ENCODE data around the gene KRTAP5-3. TPM values are rescaled to one million over a fixed set of nuclear protein-coding genes. Genes with fewer than 3 reads are reported as not detected.
"Not testable (repeated sequence)": the region's sequence is repeated elsewhere in the genome, so short reads cannot be mapped to it uniquely, and the experiment has no call there.

Gene KRTAP5-3
- total RNA-seq, 1 experiment from 2014 or later: not detected

DNA sequence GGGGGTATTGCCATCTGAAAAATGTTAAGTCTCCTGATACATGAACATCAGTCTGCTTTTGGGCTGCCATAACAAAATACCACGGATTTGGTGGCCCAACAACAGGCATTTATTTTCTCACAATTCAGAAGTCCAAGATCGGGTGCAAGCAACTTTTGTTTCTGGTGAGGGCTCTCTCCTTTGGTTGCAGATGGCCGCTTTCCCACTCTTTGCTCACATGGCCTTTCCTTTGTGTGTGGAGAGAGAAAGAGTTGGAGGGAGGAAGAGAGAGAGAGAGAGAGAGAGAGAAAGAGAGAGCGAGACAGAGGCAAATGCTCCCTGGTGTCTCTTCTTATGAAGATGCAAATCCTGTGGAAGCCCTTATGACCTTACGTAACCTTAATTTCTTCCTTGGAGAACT lies 7.6 kb downstream of the KRTAP5-3 start:
- DNase-seq: no peak
- Histone ChIP-seq H3K4me1 (replicated peaks; ENCODE audit: insufficient read depth) (no peaks in the 10 kb centered on the region), H3K79me2 (ENCODE audit: low read depth) (no peaks in the 10 kb centered on the region), H3F3A (ENCODE audit: insufficient read depth, low read depth) (no peaks in the 10 kb centered on the region), H4K20me1 (ENCODE audit: insufficient read depth) (no peaks in the 10 kb centered on the region), H3K27ac (no peak overlapping the region), H3K4me3 (no peak overlapping the region), H2AFZ (no peak overlapping the region), H3K9me2 (ENCODE audit: insufficient read depth) (no peaks in the 10 kb centered on the region), H3K27me3 (ENCODE audit: insufficient read depth, low read depth) (peaks cover 30% of the 10 kb centered on the region), H3K4me2 (no peak overlapping the region), H3K9me3 (ENCODE audit: insufficient read depth, low read depth) (no peaks in the 10 kb centered on the region), H3K36me3 (ENCODE audit: low read depth) (no peaks in the 10 kb centered on the region)
- ChIA-PET CTCF (no interaction called here), POLR2A (ENCODE audit: unreplicated experiment) (no interaction called here)
- TF ChIP-seq, protein P1, sequence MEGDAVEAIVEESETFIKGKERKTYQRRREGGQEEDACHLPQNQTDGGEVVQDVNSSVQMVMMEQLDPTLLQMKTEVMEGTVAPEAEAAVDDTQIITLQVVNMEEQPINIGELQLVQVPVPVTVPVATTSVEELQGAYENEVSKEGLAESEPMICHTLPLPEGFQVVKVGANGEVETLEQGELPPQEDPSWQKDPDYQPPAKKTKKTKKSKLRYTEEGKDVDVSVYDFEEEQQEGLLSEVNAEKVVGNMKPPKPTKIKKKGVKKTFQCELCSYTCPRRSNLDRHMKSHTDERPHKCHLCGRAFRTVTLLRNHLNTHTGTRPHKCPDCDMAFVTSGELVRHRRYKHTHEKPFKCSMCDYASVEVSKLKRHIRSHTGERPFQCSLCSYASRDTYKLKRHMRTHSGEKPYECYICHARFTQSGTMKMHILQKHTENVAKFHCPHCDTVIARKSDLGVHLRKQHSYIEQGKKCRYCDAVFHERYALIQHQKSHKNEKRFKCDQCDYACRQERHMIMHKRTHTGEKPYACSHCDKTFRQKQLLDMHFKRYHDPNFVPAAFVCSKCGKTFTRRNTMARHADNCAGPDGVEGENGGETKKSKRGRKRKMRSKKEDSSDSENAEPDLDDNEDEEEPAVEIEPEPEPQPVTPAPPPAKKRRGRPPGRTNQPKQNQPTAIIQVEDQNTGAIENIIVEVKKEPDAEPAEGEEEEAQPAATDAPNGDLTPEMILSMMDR (conservative IDR thresholded peaks at IDR 0.05): no peak
- no peak for TF ChIP-seq EZH2 (IDR thresholded peaks at IDR 0.05; ENCODE audit: low read depth)
- intact Hi-C loops (cut with micrococcal nuclease; ENCODE audit: unreplicated experiment): no loop called here
- BruUV-seq (replicated peaks): no TSS peak

DNA sequence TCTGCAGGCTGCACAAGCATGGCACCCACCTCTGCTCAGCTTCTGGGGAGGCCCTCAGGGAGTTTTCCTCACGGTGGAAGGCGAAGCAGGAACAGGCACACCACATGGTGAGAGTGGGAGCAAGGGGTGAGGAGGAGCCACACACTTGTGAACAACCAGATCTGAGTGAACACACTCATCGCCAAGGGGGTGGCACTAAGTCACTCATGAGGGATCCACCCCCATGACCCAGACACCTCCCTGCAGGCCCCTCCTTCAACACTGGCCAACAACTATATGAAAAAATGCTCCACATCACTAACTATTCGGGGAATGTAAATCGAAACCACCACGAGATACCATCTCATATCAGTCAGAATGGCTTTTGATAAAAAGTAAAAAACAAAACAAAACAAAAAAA lies 9.4 kb downstream of the KRTAP5-3 start:
- ChIA-PET CTCF (no interaction called here), POLR2A (ENCODE audit: unreplicated experiment) (no interaction called here)
- Histone ChIP-seq H3K9me2 (ENCODE audit: insufficient read depth) (no peaks in the 10 kb centered on the region), H3K27me3 (ENCODE audit: insufficient read depth, low read depth) (peaks cover 30% of the 10 kb centered on the region), H3K79me2 (ENCODE audit: low read depth) (no peaks in the 10 kb centered on the region), H3K9me3 (ENCODE audit: insufficient read depth, low read depth) (no peaks in the 10 kb centered on the region), H3K4me2 (0 out of 2 replicates have a peak overlapping the region, but pooled peaks have one; percentile 19), H3K27ac (no peak overlapping the region), H3K36me3 (ENCODE audit: low read depth) (no peaks in the 10 kb centered on the region), H4K20me1 (ENCODE audit: insufficient read depth) (no peaks in the 10 kb centered on the region), H3K4me1 (replicated peaks; ENCODE audit: insufficient read depth) (no peaks in the 10 kb centered on the region), H2AFZ (no peak overlapping the region), H3F3A (ENCODE audit: insufficient read depth, low read depth) (no peaks in the 10 kb centered on the region), H3K4me3 (no peak overlapping the region)
- TF ChIP-seq, protein P1 (conservative IDR thresholded peaks at IDR 0.05): no peak
- no peak for TF ChIP-seq EZH2 (IDR thresholded peaks at IDR 0.05; ENCODE audit: low read depth)
- DNase-seq: peak; percentile 19 to 61
- no TSS peak for BruUV-seq (replicated peaks)
- intact Hi-C loops (cut with micrococcal nuclease; ENCODE audit: unreplicated experiment): no loop called here

DNA sequence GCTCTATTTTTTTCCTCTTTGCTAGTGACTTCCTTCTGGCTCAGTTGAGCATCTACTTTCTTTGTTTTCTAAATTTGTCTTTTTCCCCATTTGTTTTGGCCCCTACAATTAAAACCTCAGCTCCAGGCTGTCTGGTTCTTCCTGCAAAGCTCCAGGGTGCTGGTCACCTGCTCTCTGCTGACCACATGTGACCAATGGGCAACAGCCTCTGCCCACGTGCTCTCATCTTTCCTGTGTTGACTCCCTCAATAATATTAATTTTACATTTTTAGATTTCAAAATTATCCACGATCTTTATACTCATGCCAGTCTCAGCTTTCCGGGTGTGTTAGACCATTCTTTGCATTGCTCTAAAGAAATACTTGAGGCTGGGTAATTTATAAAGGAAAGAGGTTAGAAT lies 9.9 kb downstream of the KRTAP5-3 start:
- H4K20me1 ChIP-seq (ENCODE audit: insufficient read depth); H2AFZ ChIP-seq; H3K27ac ChIP-seq; H3K79me2 ChIP-seq (ENCODE audit: low read depth); CTCF ChIA-PET; POLR2A ChIA-PET (ENCODE audit: unreplicated experiment); H3K4me1 ChIP-seq (replicated peaks; ENCODE audit: insufficient read depth); H3K36me3 ChIP-seq (ENCODE audit: low read depth); H3F3A ChIP-seq (ENCODE audit: insufficient read depth, low read depth); H3K4me3 ChIP-seq; BruUV-seq (replicated peaks); H3K9me3 ChIP-seq (ENCODE audit: insufficient read depth, low read depth); intact Hi-C loops (cut with micrococcal nuclease; ENCODE audit: unreplicated experiment); H3K9me2 ChIP-seq (ENCODE audit: insufficient read depth); DNase-seq: not testable (repeated sequence)
- Histone ChIP-seq H3K4me2 (0 out of 2 replicates have a peak overlapping the region, but pooled peaks have one; percentile 19), H3K27me3 (ENCODE audit: insufficient read depth, low read depth) (peaks cover 30% of the 10 kb centered on the region)

DNA sequence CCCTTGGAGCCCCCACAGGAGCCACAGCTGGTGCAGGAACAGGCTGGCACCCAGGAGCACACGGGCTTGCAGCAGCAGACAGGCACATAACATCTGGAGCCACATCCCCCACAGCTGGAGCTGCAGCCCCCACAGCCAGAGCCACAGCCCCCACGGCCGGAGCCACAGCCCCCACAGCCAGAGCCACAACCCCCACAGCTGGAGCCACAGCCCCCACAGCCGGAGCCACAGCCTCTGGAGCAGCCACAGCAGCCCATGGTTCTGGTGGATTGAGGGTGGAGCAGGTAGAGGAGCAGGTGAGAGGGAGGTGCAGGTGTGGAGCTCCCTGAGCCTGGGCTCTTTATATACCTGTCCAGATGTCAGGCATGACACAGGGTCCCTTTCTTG lies 10.3 kb downstream of the KRTAP5-3 start, which contains the start of gene KRTAP5-2:
Gene KRTAP5-2, minus strand, starts transcription at position 301 of the 387 bp plus-strand sequence. Its CDS starts 44 bp downstream, at position 257.
- DNase-seq: no peak
- H4K20me1 ChIP-seq (ENCODE audit: insufficient read depth): no peaks in the 10 kb centered on the region
- TF ChIP-seq, protein P1 (conservative IDR thresholded peaks at IDR 0.05): no peak
- no peak for TF ChIP-seq EZH2 (IDR thresholded peaks at IDR 0.05; ENCODE audit: low read depth)
- H3K27ac ChIP-seq: no peak within 1 kb of the TSS
- H3K79me2 ChIP-seq (ENCODE audit: low read depth): no peaks in the 10 kb centered on the region
- H3K27me3 ChIP-seq (ENCODE audit: insufficient read depth, low read depth): peaks cover 31% of the 10 kb centered on the region
- CTCF ChIA-PET: no interaction called here
- 0 out of 2 replicates have a peak within 1 kb of the TSS, but pooled peaks have one; percentile 19 for H3K4me2 ChIP-seq
- POLR2A ChIA-PET (ENCODE audit: unreplicated experiment): no interaction called here
- H3K9me2 ChIP-seq (ENCODE audit: insufficient read depth): no peaks in the 10 kb centered on the region
- no peaks in the 10 kb centered on the region for H3K9me3 ChIP-seq (ENCODE audit: insufficient read depth, low read depth)
- no peaks in the 10 kb centered on the region for H3K36me3 ChIP-seq (ENCODE audit: low read depth)
- intact Hi-C loops (cut with micrococcal nuclease; ENCODE audit: unreplicated experiment): no loop called here
- H2AFZ ChIP-seq: no peak within 1 kb of the TSS
- H3F3A ChIP-seq (ENCODE audit: insufficient read depth, low read depth): no peaks in the 10 kb centered on the region
- no peak within 1 kb of the TSS for H3K4me3 ChIP-seq
- BruUV-seq (replicated peaks): no TSS peak
- H3K4me1 ChIP-seq (replicated peaks; ENCODE audit: insufficient read depth): no peaks in the 10 kb centered on the region

All from PC-9 (cell line).